Vagina (tissue), 2 donors: ENCODE results near the gene NAA80.

Source experiments
- CTCF ChIP-seq, 3 experiments: fragments of 450-650 bp in 2 of 3; fragments of 200-600 bp in 1 of 3; sonication (generic) in 1 of 3; IDR thresholded peaks; one replicate each; pipeline ENCODE4 v1.5.1; 2017 to 2019; ENCODE audit warnings: antibody characterized with exemption in 3 of 3, mild to moderate bottlenecking in 2 of 3, moderate library complexity in 2 of 3
- POLR2A ChIP-seq, 2 donors: fragments of 450-650 bp; IDR thresholded peaks; one replicate each; pipeline ENCODE4 v1.6.1; 2017; ENCODE audit warnings: antibody characterized with exemption in 2 of 2, mild to moderate bottlenecking in 2 of 2, moderate library complexity in 2 of 2

GRCh38 chr3:50288387-50289007 lies 10.7 kb downstream of the NAA80 start:
- no peak for TF ChIP-seq CTCF (IDR thresholded peaks at IDR 0.05)
- no peak for TF ChIP-seq POLR2A (IDR thresholded peaks at IDR 0.05)
